Measurements from ENCODE around the gene GATC. TPM values are rescaled to one million over a fixed set of nuclear protein-coding genes. Genes with fewer than 3 reads are reported as not detected.

GATC gene
- total and polyA plus RNA-seq, 2 of the 4 experiments (the other 2 are of a cell fraction), result 8.7 to 16.5 TPM

- TF ChIP-seq ELK1 (IDR thresholded peaks at IDR 0.05; ENCODE audit: borderline replicate concordance, low read depth, low read length) (no peak), RAD21 (IDR thresholded peaks at IDR 0.05; ENCODE audit: low read length) (no peak)
Observed at GRCh38 chr12:120473807-120474615, 27.8 kb downstream of the GATC start (continued).

DNA sequence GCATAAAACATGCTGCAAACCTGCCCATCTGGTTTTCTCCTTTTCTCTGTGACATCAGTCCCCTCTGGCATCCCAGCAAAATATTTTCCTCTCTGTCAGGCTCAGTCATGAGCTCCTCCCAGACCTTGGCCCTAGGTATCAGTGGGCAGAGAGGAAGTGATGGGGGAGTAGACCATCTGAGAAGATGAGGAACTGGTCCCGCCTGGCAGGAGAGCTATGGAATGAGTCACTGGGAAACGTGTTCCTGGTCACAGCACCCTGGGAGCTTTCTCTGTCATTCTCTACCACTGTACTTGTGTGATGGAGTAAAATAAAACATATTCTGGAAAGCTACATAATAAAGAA, 28.3 kb downstream of the GATC start:
- TF ChIP-seq USF2 (IDR thresholded peaks at IDR 0.05; ENCODE audit: low read depth, low read length), result no peak
- peak; percentile 19 for TF ChIP-seq RCOR1 (IDR thresholded peaks at IDR 0.05; ENCODE audit: insufficient replicate concordance, low read length)
- TF ChIP-seq MAFK (IDR thresholded peaks at IDR 0.05; ENCODE audit: low read depth, low read length), result no peak
- TF ChIP-seq BHLHE40 (IDR thresholded peaks at IDR 0.05; ENCODE audit: low read depth, low read length), result peak; percentile 47; the same call in 1 of the 2 replicates
- peak; percentile 43; the same call in 1 of the 2 replicates for TF ChIP-seq FOS (IDR thresholded peaks at IDR 0.05; ENCODE audit: low read depth, low read length)
- Histone ChIP-seq H3K4me2 (ENCODE audit: low read depth, low read length) (peak overlapping the region; percentile 51; the same call in 1 of the 2 replicates), H2AFZ (replicated peaks; ENCODE audit: low read length, poor library complexity) (no peak overlapping the region), H4K91ac (ENCODE audit: insufficient read depth, low read depth, low read length) (peak overlapping the region; percentile 60; the same call in 1 of the 2 replicates), H3K14ac (replicated peaks; ENCODE audit: low read depth, low read length) (peak overlapping the region; percentile 83; the same call in 1 of the 2 replicates), H3K9ac (ENCODE audit: low read depth, low read length) (peak overlapping the region; percentile 27; the same call in 1 of the 2 replicates), H3K36me3 (ENCODE audit: control insufficient read depth, insufficient read depth, low read length) (no peaks in the 10 kb centered on the region), H3K27ac (ENCODE audit: insufficient read depth, low read length) (no peak overlapping the region), H4K5ac (ENCODE audit: low read depth, low read length) (peak overlapping the region; percentile 77; the same call in 1 of the 2 replicates), H3K27me3 (ENCODE audit: control insufficient read depth, insufficient read depth, low read length) (no peaks in the 10 kb centered on the region), H3K23ac (ENCODE audit: low read depth, low read length) (no peak overlapping the region), H3K9me3 (ENCODE audit: control insufficient read depth, insufficient read depth, low read length) (no peaks in the 10 kb centered on the region), H3K18ac (ENCODE audit: low read depth, low read length) (peak overlapping the region; percentile 38; the same call in 1 of the 2 replicates), H2BK20ac (ENCODE audit: low read depth, low read length) (peak overlapping the region; percentile 2; the same call in 1 of the 2 replicates), H3K4me3 (ENCODE audit: insufficient read depth, low read depth, low read length) (no peak overlapping the region), H4K20me1 (ENCODE audit: insufficient read depth, low read length) (no peaks in the 10 kb centered on the region), H3K56ac (ENCODE audit: extremely low read depth, insufficient read depth, low read length) (no peak overlapping the region), H2AK5ac (ENCODE audit: low read depth, low read length) (0 out of 2 replicates have a peak overlapping the region, but pooled peaks have one; percentile 6), H2AK9ac (replicated peaks; ENCODE audit: low read depth, low read length, poor library complexity) (no peak overlapping the region), H2BK15ac (ENCODE audit: low read depth, low read length) (peak overlapping the region; percentile 16; the same call in 1 of the 3 replicates), H3K4ac (ENCODE audit: low read depth, low read length) (peak overlapping the region; percentile 29; the same call in 1 of the 2 replicates), H2BK120ac (ENCODE audit: low read depth, low read length) (peak overlapping the region; percentile 19; the same call in 1 of the 2 replicates), H3K9me1 (ENCODE audit: insufficient read depth, low read length) (peaks cover 4% of the 10 kb centered on the region; the same call in 1 of the 2 replicates), H2BK5ac (ENCODE audit: low read depth, low read length, poor library complexity, severe bottlenecking) (peak overlapping the region; percentile 90), H4K8ac (ENCODE audit: low read depth in 2 of 2, low read length in 2 of 2) (peak overlapping the region; percentile 12 to 69), H3K79me1 (ENCODE audit: low read depth in 1 of 2, low read length in 2 of 2) (peaks cover 19 to 46% of the 10 kb centered on the region in 2 experiments), H3K4me1 (ENCODE audit: control insufficient read depth, insufficient read depth, low read length) (peaks cover 4% of the 10 kb centered on the region)
- POLR2A ChIA-PET (ENCODE audit: unreplicated experiment), result no interaction called here
- intact Hi-C loops (cut with micrococcal nuclease), result loop anchor here (2.0 kb wide), 1 partner anchor 20 kb away; no protein-coding TSS in a partner anchor
- in situ Hi-C loops (cut with MboI; ENCODE audit: low sequenced_read_pairs), result no loop called here
- CTCF ChIA-PET, result no interaction called here
- WGBS, 2 experiments (ENCODE audit: extremely low coverage in 2 of 2, insufficient read length in 1 of 2), result no CpG with 5 or more reads among the region's 2 CpGs
- ATAC-seq (ENCODE audit: low read depth) (peak; percentile 32), DNase-seq (peak; percentile 80)
- BruUV-seq (replicated peaks), result no TSS peak
- dilution Hi-C loops (cut with HindIII; ENCODE audit: low sequenced_read_pairs, unreplicated experiment), result no loop called here
